Mesenchymal stem cell (in vitro differentiated cells and primary cell): ENCODE data around the gene STARD6.

ENCODE experiments used
- DNase-seq: peaks from one replicate; pipeline ENCODE4 v3.0.0-alpha.2; 2013
- H2AFZ ChIP-seq: one replicate; pipeline ENCODE4 v1.6.1; 2013; ENCODE audit warnings: low read depth, mild to moderate bottlenecking, control low read depth, inconsistent platforms, low read length, moderate library complexity
- H2AK5ac ChIP-seq: 2 replicates; pipeline ENCODE4 v1.6.1; 2013; ENCODE audit warnings: low read length, moderate library complexity, mild to moderate bottlenecking, inconsistent platforms; ENCODE audit not compliant: severe bottlenecking
- H2BK120ac ChIP-seq: one replicate; pipeline ENCODE4 v1.6.1; 2013; ENCODE audit warnings: low read depth, mild to moderate bottlenecking, inconsistent platforms, low read length, moderate library complexity
- H2BK12ac ChIP-seq, 2 experiments: one replicate each; pipeline ENCODE4 v1.6.1; 2013; ENCODE audit warnings: inconsistent platforms in 2 of 2, low read length in 2 of 2, mild to moderate bottlenecking in 2 of 2, moderate library complexity in 2 of 2, control low read depth in 1 of 2
- H2BK15ac ChIP-seq: one replicate; pipeline ENCODE4 v1.6.1; 2013; ENCODE audit warnings: mild to moderate bottlenecking, low read depth, inconsistent platforms; ENCODE audit not compliant: poor library complexity, severe bottlenecking
- H2BK5ac ChIP-seq: 2 replicates; pipeline ENCODE4 v1.6.1; 2013; ENCODE audit warnings: low read depth, mild to moderate bottlenecking, low read length, control low read depth, inconsistent platforms; ENCODE audit not compliant: poor library complexity, severe bottlenecking
- H3K14ac ChIP-seq, 2 experiments: one replicate each; pipeline ENCODE4 v1.6.1; 2013; ENCODE audit warnings: inconsistent platforms in 2 of 2, low read length in 2 of 2, control low read depth in 1 of 2, mild to moderate bottlenecking in 1 of 2, moderate library complexity in 1 of 2
- H3K18ac ChIP-seq, 2 experiments: one replicate each; pipeline ENCODE4 v1.6.1; 2013; ENCODE audit warnings: inconsistent platforms in 2 of 2, low read length in 2 of 2, control low read depth in 1 of 2, low read depth in 1 of 2, mild to moderate bottlenecking in 1 of 2
- H3K23ac ChIP-seq, 2 experiments: one replicate each; pipeline ENCODE4 v1.6.1; 2013; ENCODE audit warnings: inconsistent platforms in 2 of 2, low read length in 2 of 2, mild to moderate bottlenecking in 2 of 2, moderate library complexity in 2 of 2, control low read depth in 1 of 2
- H3K27ac ChIP-seq: 2 replicates; pipeline ENCODE4 v1.5.1; 2013; ENCODE audit warnings: mild to moderate bottlenecking, moderate library complexity, low read length, control low read depth, inconsistent platforms; ENCODE audit not compliant: poor library complexity, severe bottlenecking
- H3K27me3 ChIP-seq, 2 experiments: 2 replicates each; pipeline versions ENCODE4 v1.6.1 to v1.7.0; 2013; ENCODE audit warnings: low read length in 2 of 2, mild to moderate bottlenecking in 2 of 2, moderate library complexity in 2 of 2, control low read depth in 1 of 2, inconsistent platforms in 1 of 2; ENCODE audit not compliant: control insufficient read depth in 1 of 2, insufficient read depth in 1 of 2
- H3K36me3 ChIP-seq, 2 experiments: 2 replicates each; pipeline versions ENCODE4 v1.6.1 to v1.7.0; 2013; ENCODE audit warnings: low read length in 2 of 2, control low read depth in 1 of 2, inconsistent platforms in 1 of 2, low read depth in 1 of 2, mild to moderate bottlenecking in 1 of 2; ENCODE audit not compliant: insufficient read depth in 2 of 2, control insufficient read depth in 1 of 2
- H3K4ac ChIP-seq, 2 experiments: one replicate each; pipeline ENCODE4 v1.6.1; 2013; ENCODE audit warnings: inconsistent platforms in 2 of 2, low read length in 2 of 2, mild to moderate bottlenecking in 2 of 2, moderate library complexity in 2 of 2, control low read depth in 1 of 2, low read depth in 1 of 2
- H3K4me1 ChIP-seq: 2 replicates; pipeline ENCODE4 v1.6.1; 2013; ENCODE audit warnings: low read depth, low read length, control low read depth; ENCODE audit not compliant: control insufficient read depth, insufficient read depth
- H3K4me2 ChIP-seq: 2 replicates; pipeline ENCODE4 v1.6.1; 2013; ENCODE audit warnings: low read length, mild to moderate bottlenecking, inconsistent platforms; ENCODE audit not compliant: poor library complexity, severe bottlenecking
- H3K4me3 ChIP-seq, 2 experiments: 2 replicates each; pipeline versions ENCODE4 v1.5.1 to v1.7.0; 2013; ENCODE audit warnings: low read length in 2 of 2, mild to moderate bottlenecking in 2 of 2, control low read depth in 1 of 2, low read depth in 1 of 2; ENCODE audit not compliant: insufficient read depth in 1 of 2
- H3K79me1 ChIP-seq: replicated peaks from 2 replicates; pipeline ENCODE4 v1.6.1; 2013; ENCODE audit warnings: mild to moderate bottlenecking, control low read depth, low read length, inconsistent platforms; ENCODE audit not compliant: poor library complexity, severe bottlenecking
- H3K9ac ChIP-seq: 2 replicates; pipeline ENCODE4 v1.7.0; 2013; ENCODE audit warnings: mild to moderate bottlenecking, low read length, moderate library complexity
- H3K9me3 ChIP-seq: 2 replicates; pipeline ENCODE4 v1.7.0; 2013; ENCODE audit warnings: mild to moderate bottlenecking, low read length; ENCODE audit not compliant: control insufficient read depth
- H4K8ac ChIP-seq: one replicate; pipeline ENCODE4 v1.6.1; 2013; ENCODE audit warnings: inconsistent platforms, mild to moderate bottlenecking, low read length, moderate library complexity
- H4K91ac ChIP-seq: one replicate; pipeline ENCODE4 v1.6.1; 2013; ENCODE audit warnings: mild to moderate bottlenecking, low read length, inconsistent platforms
- WGBS: methylation state at CpG from one replicate; pipeline ENCODE4 v1.1.7; 2013; ENCODE audit warnings: mixed read lengths; 5-methylcytosine and 5-hydroxymethylcytosine counted together

The STARD6 gene

DNA sequence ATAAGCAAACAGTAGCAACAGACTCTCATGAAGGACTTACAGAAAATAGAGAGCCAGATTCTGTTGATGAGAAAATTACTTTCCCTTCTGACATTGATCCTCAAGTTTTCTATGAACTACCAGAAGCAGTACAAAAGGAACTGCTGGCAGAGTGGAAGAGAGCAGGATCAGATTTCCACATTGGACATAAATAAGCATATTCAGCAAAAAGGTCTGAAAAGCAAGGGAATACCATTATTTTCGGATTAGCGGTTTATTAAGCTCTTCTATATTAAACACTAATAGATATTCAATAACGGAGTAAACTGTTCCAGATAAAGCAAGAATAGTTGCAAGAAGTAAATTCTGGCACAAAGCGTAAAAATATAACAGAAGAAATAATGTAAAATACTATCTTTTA is 63.4 kb downstream of the STARD6 start:
- Histone ChIP-seq H3K4me2 (no peak overlapping the region), H2BK120ac (no peak overlapping the region), H4K91ac (no peak overlapping the region), H3K14ac (no peak overlapping the region), H2BK12ac (no peak overlapping the region), H2AK5ac (no peak overlapping the region), H3K9me3 (peaks cover 26% of the 10 kb centered on the region), H3K79me1 (peaks cover 6% of the 10 kb centered on the region), H3K23ac (no peak overlapping the region), H2BK5ac (no peak overlapping the region), H3K27me3 (no peaks in the 10 kb centered on the region), H3K4me1 (no peaks in the 10 kb centered on the region), H3K36me3 (peaks cover 3 to 41% of the 10 kb centered on the region in 2 experiments), H3K18ac (no peak overlapping the region), H3K4me3 (no peak overlapping the region), H2BK15ac (no peak overlapping the region), H3K27ac (no peak overlapping the region), H4K8ac (no peak overlapping the region), H3K9ac (no peak overlapping the region), H3K4ac (no peak overlapping the region), H2AFZ (no peak overlapping the region)
- DNase-seq: no peak
- WGBS: no CpG with 5 or more reads among the region's 4 CpGs

DNA sequence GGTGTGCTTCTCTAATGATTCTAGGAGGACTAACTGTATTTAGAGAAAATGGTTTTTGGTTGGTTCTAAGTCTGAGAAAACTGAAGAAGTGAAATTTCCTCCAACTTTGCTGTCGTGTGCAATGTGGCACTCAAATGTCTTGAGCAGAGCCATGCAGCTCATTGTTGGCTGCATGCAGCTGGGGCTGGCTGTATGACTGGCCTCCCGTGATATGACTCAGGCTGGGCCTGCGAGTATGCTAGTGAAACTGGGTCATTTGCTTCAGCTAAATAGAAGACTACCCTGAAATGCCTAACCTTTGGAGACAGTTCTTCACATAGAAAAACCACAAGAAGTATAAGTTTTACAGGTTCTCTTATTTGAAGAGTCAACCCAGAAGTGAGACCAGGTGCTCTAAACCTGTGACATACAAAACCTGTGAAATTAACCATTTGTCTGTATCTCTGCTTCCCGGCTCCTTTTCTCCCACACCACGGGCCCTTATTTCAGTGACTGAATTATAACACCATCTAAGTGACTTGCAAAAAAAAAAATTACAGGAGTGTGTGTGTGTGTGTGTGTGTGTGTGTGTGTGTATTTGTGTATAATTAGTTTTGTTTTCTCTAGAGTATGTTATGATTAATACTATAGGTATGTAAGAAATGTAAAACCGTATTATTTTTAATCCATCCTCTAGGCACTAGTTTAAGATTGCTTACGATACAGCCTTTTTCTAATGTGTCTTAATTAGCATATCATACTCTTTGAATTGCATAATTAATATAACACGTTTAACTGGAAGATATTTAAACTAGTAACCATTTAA is 72.5 kb downstream of the STARD6 start:
- Histone ChIP-seq H3K27ac (peak overlapping the region; percentile 79), H2BK15ac (no peak overlapping the region), H4K8ac (no peak overlapping the region), H3K18ac (no peak overlapping the region), H3K79me1 (peaks cover 3% of the 10 kb centered on the region), H3K4me1 (peaks cover 5% of the 10 kb centered on the region), H3K14ac (no peak overlapping the region), H3K9me3 (peaks cover 15% of the 10 kb centered on the region), H3K4me2 (no peak overlapping the region), H3K4me3 (no peak overlapping the region), H3K9ac (peak overlapping the region; percentile 60), H2BK12ac (no peak overlapping the region), H3K4ac (no peak overlapping the region), H2AK5ac (no peak overlapping the region), H3K36me3 (peaks cover 3 to 75% of the 10 kb centered on the region in 2 experiments), H4K91ac (no peak overlapping the region), H2BK120ac (no peak overlapping the region), H3K23ac (no peak overlapping the region), H3K27me3 (no peaks in the 10 kb centered on the region), H2AFZ (no peak overlapping the region), H2BK5ac (peak overlapping the region; percentile 1)
- DNase-seq: peak; percentile 74
- WGBS: 41% methylated on average over 1 of the region's 8 CpGs

GRCh38 chr18:54284535-54284934 is 73.1 kb downstream of the STARD6 start:
- no peak overlapping the region for H3K18ac ChIP-seq
- peak overlapping the region; percentile 79 for H3K27ac ChIP-seq

GRCh38 chr18:54280220-54280569 is 77.5 kb downstream of the STARD6 start:
- Histone ChIP-seq H3K27ac (peak overlapping the region; percentile 95), H3K9ac (no peak overlapping the region), H3K36me3 (peaks cover 6 to 84% of the 10 kb centered on the region in 2 experiments), H3K9me3 (no peaks in the 10 kb centered on the region), H4K8ac (no peak overlapping the region), H3K27me3 (no peaks in the 10 kb centered on the region), H2BK120ac (no peak overlapping the region), H2BK12ac (no peak overlapping the region), H3K4me3 (no peak overlapping the region), H3K14ac (no peak overlapping the region), H3K79me1 (peaks cover 5% of the 10 kb centered on the region), H2AK5ac (peak overlapping the region; percentile 94), H2AFZ (no peak overlapping the region), H3K4ac (no peak overlapping the region), H2BK5ac (peak overlapping the region; percentile 87), H2BK15ac (no peak overlapping the region), H4K91ac (no peak overlapping the region), H3K23ac (no peak overlapping the region), H3K4me1 (peaks cover 4% of the 10 kb centered on the region), H3K18ac (no peak overlapping the region), H3K4me2 (no peak overlapping the region)
- no peak for DNase-seq

More at GRCh38 chr18:54284535-54284934, 73.1 kb downstream of the STARD6 start:
- Histone ChIP-seq H3K23ac (no peak overlapping the region), H3K36me3 (peaks cover 3 to 79% of the 10 kb centered on the region in 2 experiments), H4K91ac (no peak overlapping the region), H3K4me3 (no peak overlapping the region), H3K9me3 (peaks cover 15% of the 10 kb centered on the region), H2BK5ac (no peak overlapping the region), H2AK5ac (no peak overlapping the region), H2AFZ (no peak overlapping the region), H2BK12ac (no peak overlapping the region), H4K8ac (no peak overlapping the region), H2BK15ac (no peak overlapping the region), H3K4ac (no peak overlapping the region), H3K14ac (no peak overlapping the region), H3K27me3 (no peaks in the 10 kb centered on the region), H3K4me1 (peaks cover 5% of the 10 kb centered on the region), H2BK120ac (no peak overlapping the region), H3K4me2 (no peak overlapping the region), H3K79me1 (peaks cover 3% of the 10 kb centered on the region), H3K9ac (no peak overlapping the region)
- 97% methylated on average over 2 of the region's 3 CpGs for WGBS
- DNase-seq: no peak
